ENCODE data around the gene RLN2.

DNA sequence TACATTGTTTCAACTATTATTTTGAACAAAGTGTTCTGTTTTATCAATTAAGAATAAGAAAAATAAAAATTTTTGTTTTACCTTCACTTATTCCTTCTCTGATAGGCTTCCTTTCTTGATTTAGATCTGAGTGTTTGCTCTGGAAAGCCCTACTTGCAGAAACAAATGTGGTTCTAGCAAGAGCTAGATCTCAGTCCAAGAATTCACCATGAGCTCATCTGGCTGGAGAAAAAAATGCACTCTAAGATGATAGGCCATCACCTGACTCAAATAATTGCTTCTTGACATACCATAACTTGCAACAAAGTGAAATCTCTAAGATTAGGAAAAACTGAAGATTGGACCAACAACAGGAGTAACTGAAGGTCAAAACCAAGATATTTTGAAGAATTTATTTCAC is 6.3 kb upstream of the RLN2 start:
- TF ChIP-seq, protein P1, sequence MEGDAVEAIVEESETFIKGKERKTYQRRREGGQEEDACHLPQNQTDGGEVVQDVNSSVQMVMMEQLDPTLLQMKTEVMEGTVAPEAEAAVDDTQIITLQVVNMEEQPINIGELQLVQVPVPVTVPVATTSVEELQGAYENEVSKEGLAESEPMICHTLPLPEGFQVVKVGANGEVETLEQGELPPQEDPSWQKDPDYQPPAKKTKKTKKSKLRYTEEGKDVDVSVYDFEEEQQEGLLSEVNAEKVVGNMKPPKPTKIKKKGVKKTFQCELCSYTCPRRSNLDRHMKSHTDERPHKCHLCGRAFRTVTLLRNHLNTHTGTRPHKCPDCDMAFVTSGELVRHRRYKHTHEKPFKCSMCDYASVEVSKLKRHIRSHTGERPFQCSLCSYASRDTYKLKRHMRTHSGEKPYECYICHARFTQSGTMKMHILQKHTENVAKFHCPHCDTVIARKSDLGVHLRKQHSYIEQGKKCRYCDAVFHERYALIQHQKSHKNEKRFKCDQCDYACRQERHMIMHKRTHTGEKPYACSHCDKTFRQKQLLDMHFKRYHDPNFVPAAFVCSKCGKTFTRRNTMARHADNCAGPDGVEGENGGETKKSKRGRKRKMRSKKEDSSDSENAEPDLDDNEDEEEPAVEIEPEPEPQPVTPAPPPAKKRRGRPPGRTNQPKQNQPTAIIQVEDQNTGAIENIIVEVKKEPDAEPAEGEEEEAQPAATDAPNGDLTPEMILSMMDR (IDR thresholded peaks at IDR 0.05) = no peak
- TF ChIP-seq POLR2AphosphoS5 (IDR thresholded peaks at IDR 0.05) (no peak), POLR2A (IDR thresholded peaks at IDR 0.05) (no peak)

All from prostate gland (tissue), 2 donors.